GM23248 (cell line): ENCODE results near the gene IBA57.

Experiments used
- EZH2 ChIP-seq: fragments of 200-600 bp; sonication (generic); IDR thresholded peaks from 2 replicates; pipeline ENCODE4 v1.6.1; 2018; ENCODE audit warnings: antibody characterized with exemption, mild to moderate bottlenecking; ENCODE audit not compliant: insufficient read depth, poor library complexity, severe bottlenecking
- EZH2phosphoT487 ChIP-seq: fragments of 200-600 bp; sonication (generic); IDR thresholded peaks from 2 replicates; pipeline ENCODE4 v1.6.1; 2018; ENCODE audit warnings: antibody characterized with exemption, moderate library complexity, mild to moderate bottlenecking, low read depth; ENCODE audit not compliant: insufficient read depth

- TF ChIP-seq EZH2phosphoT487 (no peak), EZH2 (no peak)
Measured at GRCh38 chr1:228120351-228120750, 45.3 kb upstream of the IBA57 start.
